ENCODE results near the gene ZDHHC11.
"Not testable (repeated sequence)": the region's sequence is repeated elsewhere in the genome, so short reads cannot be mapped to it uniquely, and the experiment has no call there.

The ZDHHC11 gene

DNA sequence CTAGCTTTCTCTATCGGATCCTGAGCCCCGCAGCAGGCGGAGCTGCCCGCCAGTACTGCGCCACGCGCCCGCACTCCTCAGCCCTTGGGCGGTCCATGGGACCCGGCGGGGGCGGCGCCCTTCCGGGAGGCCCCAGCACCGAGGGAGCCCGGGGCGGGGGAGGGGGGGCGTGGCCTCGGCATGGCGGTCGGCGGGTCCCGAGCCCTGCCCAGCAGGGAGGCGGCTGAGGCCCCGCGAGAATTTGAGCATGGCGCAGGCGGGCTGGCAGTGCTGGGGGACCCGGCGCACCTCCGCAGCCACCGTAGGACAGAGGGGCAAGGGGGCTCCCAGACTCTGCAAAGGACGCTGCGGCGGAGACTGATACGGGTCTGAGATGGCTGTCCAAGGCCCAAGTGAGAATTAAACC is 73.0 kb downstream of the ZDHHC11 start:
- H3K4me3 ChIP-seq (ENCODE audit: low read length), result no peak overlapping the region
- no peak for TF ChIP-seq CTCF (IDR thresholded peaks at IDR 0.05; ENCODE audit: insufficient read depth, low read depth, low read length, missing control alignments)
- no peak for DNase-seq (ENCODE audit: low read depth)

DNA sequence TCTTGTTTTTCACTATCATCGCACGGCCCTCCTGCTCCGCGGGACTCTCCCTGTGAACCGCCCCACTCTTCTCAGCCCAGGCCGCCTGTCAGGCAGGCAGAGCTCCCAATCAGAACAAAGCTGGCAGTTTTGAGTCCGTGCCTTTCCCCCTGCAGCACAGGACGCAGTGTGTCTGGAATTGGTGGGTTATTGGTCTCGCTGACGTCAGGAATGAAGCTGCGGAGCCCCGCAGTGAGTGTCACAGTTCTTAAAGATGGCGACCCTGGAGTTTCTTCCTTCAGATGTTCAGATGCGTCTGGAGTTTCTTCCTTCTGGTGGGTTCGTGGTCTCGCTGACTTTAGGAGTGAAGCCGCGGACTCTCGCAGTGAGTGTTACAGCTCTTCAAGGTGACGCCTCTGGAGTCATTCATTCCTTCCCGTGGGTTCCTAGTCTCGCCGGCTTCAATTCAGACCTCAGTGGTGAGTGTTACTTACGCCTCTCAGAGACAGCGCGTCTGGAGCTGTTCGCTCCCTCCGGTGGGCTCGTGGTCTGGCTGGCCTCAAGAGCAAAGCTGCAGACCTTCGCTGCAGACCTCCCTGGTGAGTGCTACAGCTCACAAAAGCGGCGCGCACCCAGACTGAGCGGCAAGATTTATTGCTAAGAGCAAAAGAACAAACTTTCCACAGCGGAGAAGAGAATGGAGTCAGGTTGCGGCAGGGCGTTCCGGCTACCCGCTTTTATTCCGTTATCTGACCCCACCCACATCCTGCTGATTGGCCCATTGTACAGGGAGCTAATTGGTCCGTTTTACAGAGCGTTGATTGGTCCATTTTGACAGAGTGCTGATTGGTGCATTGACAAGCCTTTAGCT is 73.7 kb downstream of the ZDHHC11 start:
- no peak for TF ChIP-seq CTCF (IDR thresholded peaks at IDR 0.05; ENCODE audit: insufficient read depth, low read depth, low read length, missing control alignments)
- H3K4me3 ChIP-seq (ENCODE audit: low read length), result no peak overlapping the region

GRCh38 chr5:775961-776861 is 74.6 kb downstream of the ZDHHC11 start:
- DNase-seq (ENCODE audit: low read depth), result no peak
- no peak overlapping the region for H3K4me3 ChIP-seq (ENCODE audit: low read length)

More for the DNA sequence above, 73.7 kb downstream of the ZDHHC11 start:
- no peak for DNase-seq (ENCODE audit: low read depth)

GRCh38 chr5:775595-775960 is 75.2 kb downstream of the ZDHHC11 start:
- not testable (repeated sequence) for H3K4me3 ChIP-seq (ENCODE audit: low read length); DNase-seq (ENCODE audit: low read depth)

More at GRCh38 chr5:775961-776861, 74.6 kb downstream of the ZDHHC11 start:
- TF ChIP-seq CTCF (IDR thresholded peaks at IDR 0.05; ENCODE audit: insufficient read depth, low read depth, low read length, missing control alignments), result no peak

DNA sequence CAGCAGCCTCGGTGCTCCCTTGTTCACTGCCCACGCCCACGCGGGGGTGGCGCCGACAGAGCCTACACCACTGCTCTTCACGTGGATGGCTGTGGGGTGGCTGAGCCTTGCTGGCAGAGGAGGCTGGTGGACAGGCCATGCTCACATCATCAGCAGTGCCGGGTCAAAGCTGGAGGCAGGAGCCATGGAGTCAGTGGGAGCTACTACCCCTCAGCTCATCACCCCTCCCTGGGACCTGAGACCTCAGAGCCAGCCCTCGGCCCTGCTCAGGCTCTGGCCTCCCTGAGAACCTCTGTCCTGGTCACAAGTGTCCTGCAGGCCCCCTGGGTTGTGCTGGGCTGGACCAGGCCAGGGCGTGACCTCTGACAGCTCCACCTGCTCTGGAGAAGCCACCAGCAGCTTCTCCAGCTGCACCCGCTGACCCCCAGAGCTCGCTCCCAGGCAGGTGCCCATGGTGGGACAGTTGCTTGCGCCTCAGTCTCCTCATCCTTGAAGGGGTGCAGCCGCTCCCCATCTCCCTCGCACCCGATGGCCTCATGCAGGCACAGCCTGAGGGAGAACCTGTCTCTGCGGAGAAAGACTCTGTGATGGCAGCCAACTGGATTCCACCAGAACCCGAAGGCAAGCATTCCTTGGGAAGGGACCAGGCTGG is 75.8 kb downstream of the ZDHHC11 start:
- not testable (repeated sequence) for H3K4me3 ChIP-seq (ENCODE audit: low read length); DNase-seq (ENCODE audit: low read depth)

- H3K4me3 ChIP-seq (ENCODE audit: low read length); DNase-seq (ENCODE audit: low read depth): not testable (repeated sequence)
These were observed 76.5 kb downstream of the ZDHHC11 start for GRCh38 chr5:774304-774703.

DNA sequence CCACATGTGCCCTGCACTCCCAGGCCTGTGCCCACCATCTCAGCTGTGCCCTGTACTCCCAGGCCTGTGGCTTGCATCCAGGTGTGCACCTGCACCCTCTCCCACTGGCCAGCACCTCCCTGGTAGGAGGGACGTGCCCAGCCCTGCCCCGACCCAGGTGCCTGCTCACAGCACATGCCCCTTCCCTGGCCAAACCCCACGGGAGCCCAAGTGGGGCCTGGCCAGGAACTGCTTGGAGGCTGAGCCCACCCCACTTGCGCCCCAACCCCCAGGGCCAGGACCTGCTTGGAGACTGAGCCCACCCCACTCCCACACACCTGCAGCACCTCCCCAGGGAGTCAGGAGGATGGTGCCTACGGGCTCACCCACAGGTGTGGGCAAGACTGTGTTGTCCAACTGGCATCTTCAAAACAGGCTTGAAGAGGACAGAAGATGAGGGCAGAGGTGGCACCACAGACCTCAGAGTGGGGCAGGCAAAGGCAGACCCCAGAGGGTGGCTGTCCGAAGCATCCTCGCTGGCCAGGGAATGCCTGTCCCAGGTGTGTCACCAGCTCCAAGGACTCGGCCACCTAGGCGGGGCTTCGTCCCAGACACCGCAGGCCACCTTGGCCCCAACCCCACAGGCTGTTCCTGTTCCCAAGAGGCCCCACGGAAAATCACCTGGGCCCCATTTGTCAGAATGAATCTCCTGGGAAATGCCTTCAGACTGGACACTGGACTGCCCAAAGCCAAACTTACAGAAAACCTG is 77.1 kb downstream of the ZDHHC11 start:
- DNase-seq (ENCODE audit: low read depth), result no peak
- no peak overlapping the region for H3K4me3 ChIP-seq (ENCODE audit: low read length)
- TF ChIP-seq CTCF (IDR thresholded peaks at IDR 0.05; ENCODE audit: insufficient read depth, low read depth, low read length, missing control alignments), result no peak

GRCh38 chr5:772931-773330 is 77.9 kb downstream of the ZDHHC11 start:
- DNase-seq (ENCODE audit: low read depth); H3K4me3 ChIP-seq (ENCODE audit: low read length): not testable (repeated sequence)

- not testable (repeated sequence) for DNase-seq (ENCODE audit: low read depth); H3K4me3 ChIP-seq (ENCODE audit: low read length)
These were observed 78.3 kb downstream of the ZDHHC11 start for GRCh38 chr5:772547-772890.

- H3K4me3 ChIP-seq (ENCODE audit: low read length); DNase-seq (ENCODE audit: low read depth): not testable (repeated sequence)
These were observed 78.8 kb downstream of the ZDHHC11 start for GRCh38 chr5:771841-772546.

DNA sequence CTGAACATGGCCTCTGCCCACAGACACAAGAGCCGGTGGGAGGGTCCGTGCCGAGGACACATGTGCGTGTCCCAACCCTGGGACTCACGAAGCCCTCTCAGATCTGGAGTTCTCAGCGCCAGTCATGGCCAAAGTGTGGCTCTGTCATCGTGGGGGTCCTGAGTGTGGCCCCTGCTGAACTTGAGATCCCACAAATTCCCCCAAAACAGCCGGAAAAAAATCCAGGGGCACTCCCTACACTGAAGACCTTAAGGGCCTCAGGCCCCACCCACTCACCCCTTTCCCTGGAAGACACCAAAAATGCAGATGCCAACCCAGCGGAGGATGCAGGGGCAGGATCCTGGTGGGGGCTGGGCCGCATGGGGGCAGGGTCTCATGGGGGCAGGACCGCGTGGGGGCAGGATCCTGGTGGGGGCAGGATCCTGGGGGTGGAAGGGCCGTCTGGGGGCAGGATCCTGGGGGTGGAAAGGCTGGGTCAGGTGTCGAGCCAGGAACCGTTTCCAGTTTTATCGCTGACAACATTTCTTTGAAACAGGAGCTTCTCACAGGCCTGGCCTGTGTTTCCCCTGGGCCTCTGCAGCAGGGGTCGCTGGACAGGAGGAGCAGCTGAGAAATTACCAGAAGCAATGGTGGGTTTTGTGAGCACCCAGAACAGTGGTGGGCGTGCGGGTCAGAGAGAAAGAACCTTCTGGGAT is 79.6 kb downstream of the ZDHHC11 start:
- not testable (repeated sequence) for DNase-seq (ENCODE audit: low read depth); H3K4me3 ChIP-seq (ENCODE audit: low read length)

DNA sequence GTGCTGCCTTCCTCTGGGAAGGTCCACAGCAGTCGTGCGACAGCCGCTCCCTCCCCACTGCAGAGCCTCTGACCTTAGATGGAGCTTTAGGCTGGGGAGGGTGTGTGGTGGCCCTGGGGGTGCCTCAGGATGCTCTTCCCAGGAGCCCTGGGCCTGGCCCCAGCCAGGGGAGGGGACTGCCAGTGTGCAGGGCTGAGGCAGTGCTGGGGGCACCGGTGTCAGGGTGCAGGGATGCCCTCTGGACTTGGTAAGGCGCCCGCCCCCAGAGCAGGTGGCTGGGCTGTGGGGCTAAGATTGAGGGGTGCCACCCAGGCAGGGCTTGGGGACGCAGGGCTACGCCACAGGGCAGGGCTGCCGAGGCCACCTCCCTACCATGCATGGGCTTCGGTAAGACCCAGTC is 80.2 kb downstream of the ZDHHC11 start:
- H3K4me3 ChIP-seq (ENCODE audit: low read length); DNase-seq (ENCODE audit: low read depth): not testable (repeated sequence)

Measured in epithelial cell of esophagus (primary cell).